ENCODE data around the gene GLIS1.
"Not testable (repeated sequence)": the region's sequence is repeated elsewhere in the genome, so short reads cannot be mapped to it uniquely, and the experiment has no call there.

Gene GLIS1

GRCh38 chr1:53654216-53655210 is 84.5 kb downstream of the GLIS1 start:
- no peak for DNase-seq (ENCODE audit: low read depth in 2 of 2, low spot score in 1 of 2)

- DNase-seq (ENCODE audit: low read depth in 2 of 2, low spot score in 1 of 2), result no peak
Measured at GRCh38 chr1:53653631-53654030, 85.3 kb downstream of the GLIS1 start.

- no peak for DNase-seq (ENCODE audit: low read depth in 2 of 2, low spot score in 1 of 2)
Measured at GRCh38 chr1:53653200-53653575, 85.8 kb downstream of the GLIS1 start.

- DNase-seq (ENCODE audit: low read depth in 2 of 2, low spot score in 1 of 2), result no peak
Measured at GRCh38 chr1:53652441-53653199, 86.3 kb downstream of the GLIS1 start.

- DNase-seq (ENCODE audit: low read depth in 2 of 2, low spot score in 1 of 2), result no peak
Measured at GRCh38 chr1:53651356-53651755, 87.6 kb downstream of the GLIS1 start.

GRCh38 chr1:53648516-53648915 is 90.4 kb downstream of the GLIS1 start:
- DNase-seq (ENCODE audit: low read depth in 2 of 2, low spot score in 1 of 2), result no peak

GRCh38 chr1:53647915-53648314 is 91.0 kb downstream of the GLIS1 start:
- not testable (repeated sequence) for DNase-seq (ENCODE audit: low read depth in 2 of 2, low spot score in 1 of 2)

- no peak for DNase-seq (ENCODE audit: low read depth in 2 of 2, low spot score in 1 of 2)
Measured at GRCh38 chr1:53646732-53647131, 92.2 kb downstream of the GLIS1 start.

- DNase-seq (ENCODE audit: low read depth in 2 of 2, low spot score in 1 of 2), result no peak
Measured at GRCh38 chr1:53645690-53646078, 93.3 kb downstream of the GLIS1 start.

- no peak for DNase-seq (ENCODE audit: low read depth in 2 of 2, low spot score in 1 of 2)
Measured at GRCh38 chr1:53644909-53645689, 93.9 kb downstream of the GLIS1 start.

- DNase-seq (ENCODE audit: low read depth in 2 of 2, low spot score in 1 of 2), result no peak
Measured at GRCh38 chr1:53644496-53644895, 94.5 kb downstream of the GLIS1 start.

GRCh38 chr1:53643881-53644390 is 95.0 kb downstream of the GLIS1 start:
- no peak for DNase-seq (ENCODE audit: low read depth in 2 of 2, low spot score in 1 of 2)

GRCh38 chr1:53643041-53643880 is 95.7 kb downstream of the GLIS1 start:
- no peak for DNase-seq (ENCODE audit: low read depth in 2 of 2, low spot score in 1 of 2)

GRCh38 chr1:53642607-53643006 is 96.4 kb downstream of the GLIS1 start:
- no peak for DNase-seq (ENCODE audit: low read depth in 2 of 2, low spot score in 1 of 2)

- DNase-seq (ENCODE audit: low read depth in 2 of 2, low spot score in 1 of 2), result no peak
Measured at GRCh38 chr1:53642215-53642555, 96.8 kb downstream of the GLIS1 start.

GRCh38 chr1:53641481-53642214 is 97.3 kb downstream of the GLIS1 start:
- DNase-seq (ENCODE audit: low read depth in 2 of 2, low spot score in 1 of 2), result no peak

- no peak for DNase-seq (ENCODE audit: low read depth in 2 of 2, low spot score in 1 of 2)
Measured at GRCh38 chr1:53640701-53641075, 98.3 kb downstream of the GLIS1 start.

- no peak for DNase-seq (ENCODE audit: low read depth in 2 of 2, low spot score in 1 of 2)
Measured at GRCh38 chr1:53639996-53640700, 98.8 kb downstream of the GLIS1 start.

- DNase-seq (ENCODE audit: low read depth in 2 of 2, low spot score in 1 of 2), result no peak
Measured at GRCh38 chr1:53639251-53639763, 99.7 kb downstream of the GLIS1 start.

Measured in stimulated activated CD8-positive, alpha-beta memory T cell treated with anti-CD3 and anti-CD28 coated beads, Interleukin-4, amount 100 ng/mL, for 1 hour (primary cell).